ENCODE results near the gene PKP1. TPM values are rescaled to one million over a fixed set of nuclear protein-coding genes. Genes with fewer than 3 reads are reported as not detected.

PKP1 gene
- total RNA-seq, 1 donor from 2014 or later, result not detected

- Mint-ChIP-seq H3K9me3 (no peaks in the 10 kb centered on the region), H3K27ac (no peak overlapping the region), H3K4me3 (no peak overlapping the region), H3K27me3 (ENCODE audit: insufficient read depth) (peaks cover 23% of the 10 kb centered on the region), H3K4me1 (ENCODE audit: low read depth) (no peaks in the 10 kb centered on the region), H3K36me3 (ENCODE audit: low read depth) (no peaks in the 10 kb centered on the region)
- intact Hi-C loops (cut with micrococcal nuclease), result no loop called here
- no peak for DNase-seq (ENCODE audit: low spot score)
These were observed 18.8 kb upstream of the PKP1 start for GRCh38 chr1:201264554-201264953.

GRCh38 chr1:201265756-201266155 lies 17.6 kb upstream of the PKP1 start:
- peaks cover 19% of the 10 kb centered on the region for H3K27me3 Mint-ChIP-seq (ENCODE audit: insufficient read depth)
- no peaks in the 10 kb centered on the region for H3K4me1 Mint-ChIP-seq (ENCODE audit: low read depth)
- intact Hi-C loops (cut with micrococcal nuclease), result no loop called here
- H3K36me3 Mint-ChIP-seq (ENCODE audit: low read depth), result no peaks in the 10 kb centered on the region
- no peaks in the 10 kb centered on the region for H3K9me3 Mint-ChIP-seq
- DNase-seq (ENCODE audit: low spot score), result no peak
- no peak overlapping the region for H3K4me3 Mint-ChIP-seq
- H3K27ac Mint-ChIP-seq, result no peak overlapping the region

GRCh38 chr1:201266276-201266675 lies 17.0 kb upstream of the PKP1 start:
- H3K36me3 Mint-ChIP-seq (ENCODE audit: low read depth), result no peaks in the 10 kb centered on the region

GRCh38 chr1:201266774-201267173 lies 16.5 kb upstream of the PKP1 start:
- Mint-ChIP-seq H3K36me3 (ENCODE audit: low read depth) (no peaks in the 10 kb centered on the region), H3K27ac (no peak overlapping the region), H3K4me1 (ENCODE audit: low read depth) (no peaks in the 10 kb centered on the region), H3K27me3 (ENCODE audit: insufficient read depth) (peaks cover 14% of the 10 kb centered on the region), H3K9me3 (no peaks in the 10 kb centered on the region), H3K4me3 (no peak overlapping the region)
- DNase-seq (ENCODE audit: low spot score), result no peak
- intact Hi-C loops (cut with micrococcal nuclease), result no loop called here

More at GRCh38 chr1:201266276-201266675, 17.0 kb upstream of the PKP1 start:
- no peak overlapping the region for H3K27ac Mint-ChIP-seq
- DNase-seq (ENCODE audit: low spot score), result no peak
- H3K4me1 Mint-ChIP-seq (ENCODE audit: low read depth), result no peaks in the 10 kb centered on the region
- peaks cover 14% of the 10 kb centered on the region for H3K27me3 Mint-ChIP-seq (ENCODE audit: insufficient read depth)
- H3K4me3 Mint-ChIP-seq, result no peak overlapping the region
- no peaks in the 10 kb centered on the region for H3K9me3 Mint-ChIP-seq
- intact Hi-C loops (cut with micrococcal nuclease), result no loop called here

GRCh38 chr1:201267481-201268229 lies 15.7 kb upstream of the PKP1 start:
- Mint-ChIP-seq H3K27ac (no peak overlapping the region), H3K9me3 (no peaks in the 10 kb centered on the region)

GRCh38 chr1:201268604-201269151 lies 14.6 kb upstream of the PKP1 start:
- no peak overlapping the region for H3K4me3 Mint-ChIP-seq
- no peak for DNase-seq (ENCODE audit: low spot score)
- peaks cover 11% of the 10 kb centered on the region for H3K27me3 Mint-ChIP-seq (ENCODE audit: insufficient read depth)
- H3K4me1 Mint-ChIP-seq (ENCODE audit: low read depth), result no peaks in the 10 kb centered on the region
- H3K36me3 Mint-ChIP-seq (ENCODE audit: low read depth), result no peaks in the 10 kb centered on the region
- no peak overlapping the region for H3K27ac Mint-ChIP-seq
- H3K9me3 Mint-ChIP-seq, result no peaks in the 10 kb centered on the region
- intact Hi-C loops (cut with micrococcal nuclease), result no loop called here

More at GRCh38 chr1:201267481-201268229, 15.7 kb upstream of the PKP1 start:
- Mint-ChIP-seq H3K36me3 (ENCODE audit: low read depth) (no peaks in the 10 kb centered on the region), H3K4me3 (no peak overlapping the region), H3K27me3 (ENCODE audit: insufficient read depth) (peaks cover 14% of the 10 kb centered on the region), H3K4me1 (ENCODE audit: low read depth) (no peaks in the 10 kb centered on the region)
- intact Hi-C loops (cut with micrococcal nuclease), result no loop called here
- DNase-seq (ENCODE audit: low spot score), result no peak

- H3K27ac Mint-ChIP-seq, result no peak overlapping the region
- intact Hi-C loops (cut with micrococcal nuclease), result no loop called here
- H3K4me1 Mint-ChIP-seq (ENCODE audit: low read depth), result no peaks in the 10 kb centered on the region
- H3K36me3 Mint-ChIP-seq (ENCODE audit: low read depth), result no peaks in the 10 kb centered on the region
- DNase-seq (ENCODE audit: low spot score), result no peak
- H3K4me3 Mint-ChIP-seq, result no peak overlapping the region
- no peaks in the 10 kb centered on the region for H3K9me3 Mint-ChIP-seq
- H3K27me3 Mint-ChIP-seq (ENCODE audit: insufficient read depth), result peaks cover 11% of the 10 kb centered on the region
These were observed 14.0 kb upstream of the PKP1 start for GRCh38 chr1:201269281-201269680.

GRCh38 chr1:201269900-201270410 lies 13.4 kb upstream of the PKP1 start:
- Mint-ChIP-seq H3K9me3 (no peaks in the 10 kb centered on the region), H3K27me3 (ENCODE audit: insufficient read depth) (peaks cover 11% of the 10 kb centered on the region), H3K4me1 (ENCODE audit: low read depth) (no peaks in the 10 kb centered on the region), H3K27ac (no peak overlapping the region), H3K4me3 (no peak overlapping the region), H3K36me3 (ENCODE audit: low read depth) (no peaks in the 10 kb centered on the region)
- no peak for DNase-seq (ENCODE audit: low spot score)
- intact Hi-C loops (cut with micrococcal nuclease), result no loop called here

GRCh38 chr1:201270616-201271390 lies 12.5 kb upstream of the PKP1 start:
- Mint-ChIP-seq H3K27ac (no peak overlapping the region), H3K27me3 (ENCODE audit: insufficient read depth) (peaks cover 11% of the 10 kb centered on the region), H3K4me3 (no peak overlapping the region), H3K4me1 (ENCODE audit: low read depth) (no peaks in the 10 kb centered on the region), H3K36me3 (ENCODE audit: low read depth) (no peaks in the 10 kb centered on the region), H3K9me3 (no peaks in the 10 kb centered on the region)
- no peak for DNase-seq (ENCODE audit: low spot score)
- intact Hi-C loops (cut with micrococcal nuclease), result no loop called here

GRCh38 chr1:201272799-201273198 lies 10.5 kb upstream of the PKP1 start:
- no peaks in the 10 kb centered on the region for H3K4me1 Mint-ChIP-seq (ENCODE audit: low read depth)
- no peak for DNase-seq (ENCODE audit: low spot score)
- H3K9me3 Mint-ChIP-seq, result no peaks in the 10 kb centered on the region
- no peak overlapping the region for H3K27ac Mint-ChIP-seq
- intact Hi-C loops (cut with micrococcal nuclease), result no loop called here
- no peaks in the 10 kb centered on the region for H3K36me3 Mint-ChIP-seq (ENCODE audit: low read depth)
- H3K27me3 Mint-ChIP-seq (ENCODE audit: insufficient read depth), result peaks cover 5% of the 10 kb centered on the region
- no peak overlapping the region for H3K4me3 Mint-ChIP-seq

- no peak overlapping the region for H3K27ac Mint-ChIP-seq
- H3K9me3 Mint-ChIP-seq, result no peaks in the 10 kb centered on the region
- peaks cover 3% of the 10 kb centered on the region for H3K27me3 Mint-ChIP-seq (ENCODE audit: insufficient read depth)
- H3K4me1 Mint-ChIP-seq (ENCODE audit: low read depth), result no peaks in the 10 kb centered on the region
- no peak overlapping the region for H3K4me3 Mint-ChIP-seq
- intact Hi-C loops (cut with micrococcal nuclease), result no loop called here
- no peak for DNase-seq (ENCODE audit: low spot score)
- H3K36me3 Mint-ChIP-seq (ENCODE audit: low read depth), result no peaks in the 10 kb centered on the region
These were observed 8.6 kb upstream of the PKP1 start for GRCh38 chr1:201274616-201275252.

GRCh38 chr1:201275253-201275666 lies 8.0 kb upstream of the PKP1 start:
- H3K4me3 Mint-ChIP-seq, result no peak overlapping the region
- H3K36me3 Mint-ChIP-seq (ENCODE audit: low read depth), result no peaks in the 10 kb centered on the region
- DNase-seq (ENCODE audit: low spot score), result no peak
- H3K9me3 Mint-ChIP-seq, result no peaks in the 10 kb centered on the region
- H3K4me1 Mint-ChIP-seq (ENCODE audit: low read depth), result no peaks in the 10 kb centered on the region
- no peak overlapping the region for H3K27ac Mint-ChIP-seq
- intact Hi-C loops (cut with micrococcal nuclease), result no loop called here
- H3K27me3 Mint-ChIP-seq (ENCODE audit: insufficient read depth), result peaks cover 3% of the 10 kb centered on the region
